HepG2 (cell line): ENCODE measurements around the gene ISOC2. TPM values are rescaled to one million over a fixed set of nuclear protein-coding genes. Genes with fewer than 3 reads are reported as not detected.

Source experiments
- CENPT ChIP-seq: sonication (generic); formaldehyde crosslinking; IDR thresholded peaks from 2 replicates; pipeline ENCODE4 v1.8.0; 2022; ENCODE audit warnings: low read depth, mild to moderate bottlenecking, moderate library complexity, missing genetic modification reagents
- FOSL2 ChIP-seq: sonication (generic); formaldehyde crosslinking; IDR thresholded peaks from 2 replicates; pipeline ENCODE4 v1.4.0; 2020; ENCODE audit warnings: missing genetic modification reagents
- FOXM1 ChIP-seq: sonication (generic); formaldehyde crosslinking; IDR thresholded peaks from 2 replicates; pipeline ENCODE4 v1.5.0; 2020; ENCODE audit warnings: missing genetic modification reagents
- KDM2A ChIP-seq: sonication (generic); formaldehyde crosslinking; IDR thresholded peaks from 2 replicates; pipeline ENCODE4 v1.4.0; 2020; ENCODE audit warnings: low read depth, missing genetic modification reagents, borderline replicate concordance
- MBNL3 ChIP-seq: fragments of 250-450 bp; sonication (Bioruptor Pico); conservative IDR thresholded peaks from 2 replicates; pipeline ENCODE4 v1.8.0; 2022; ENCODE audit warnings: mild to moderate bottlenecking, inconsistent platforms
- PAWR ChIP-seq: sonication (generic); formaldehyde crosslinking; IDR thresholded peaks from 2 replicates; pipeline ENCODE4 v1.4.0; 2020; ENCODE audit warnings: missing genetic modification reagents, mild to moderate bottlenecking, borderline replicate concordance
- PAX8 ChIP-seq: sonication (generic); formaldehyde crosslinking; IDR thresholded peaks from 2 replicates; pipeline ENCODE4 v1.8.0; 2022; ENCODE audit warnings: mild to moderate bottlenecking, missing genetic modification reagents, borderline replicate concordance
- POLR2AphosphoS2 ChIP-seq: IDR thresholded peaks from 2 replicates; pipeline ENCODE4 v1.6.1; 2011; ENCODE audit warnings: low read depth, low read length, improper control_type of control experiment
- SALL2 ChIP-seq: sonication (generic); formaldehyde crosslinking; IDR thresholded peaks from 2 replicates; pipeline ENCODE4 v1.8.1; 2023; ENCODE audit warnings: mild to moderate bottlenecking, missing genetic modification reagents, inconsistent platforms
- SOX5 ChIP-seq: IDR thresholded peaks from 2 replicates; pipeline ENCODE4 v1.6.1; 2016; ENCODE audit warnings: borderline replicate concordance
- ZBTB3 ChIP-seq: sonication (generic); formaldehyde crosslinking; IDR thresholded peaks from 2 replicates; pipeline ENCODE4 v1.4.0; 2020; ENCODE audit warnings: low read depth, mild to moderate bottlenecking, moderate library complexity, missing genetic modification reagents, borderline replicate concordance
- ZFP82 ChIP-seq: sonication (generic); formaldehyde crosslinking; IDR thresholded peaks from 2 replicates; pipeline ENCODE4 v1.5.1; 2020; ENCODE audit warnings: mild to moderate bottlenecking, missing genetic modification reagents, borderline replicate concordance
- ZNF383 ChIP-seq: sonication (generic); formaldehyde crosslinking; IDR thresholded peaks from 2 replicates; pipeline ENCODE4 v1.4.0; 2020; ENCODE audit warnings: missing genetic modification reagents, mild to moderate bottlenecking, borderline replicate concordance
- ZNF468 ChIP-seq: sonication (generic); formaldehyde crosslinking; IDR thresholded peaks from 2 replicates; pipeline ENCODE4 v1.8.0; 2022; ENCODE audit warnings: mild to moderate bottlenecking, moderate library complexity, missing genetic modification reagents
- ZNF562 ChIP-seq: sonication (generic); formaldehyde crosslinking; IDR thresholded peaks from 2 replicates; pipeline ENCODE4 v1.8.0; 2022; ENCODE audit warnings: missing genetic modification reagents, borderline replicate concordance
- ZNF563 ChIP-seq: sonication (generic); formaldehyde crosslinking; IDR thresholded peaks from 2 replicates; pipeline ENCODE4 v1.8.0; 2022; ENCODE audit warnings: mild to moderate bottlenecking, moderate library complexity, missing genetic modification reagents
- ZNF644 ChIP-seq: IDR thresholded peaks from 2 replicates; pipeline ENCODE4 v1.6.1; 2016; ENCODE audit warnings: low read depth
- polyA plus RNA-seq, 8 experiments: library from polyadenylated mRNA; depleted of rRNA in 3 of 8; stranded (reverse) in 7 of 8; unstranded in 1 of 8; fragments of >200 nt; fragmentation: Illumina TruSeq in 4 of 8; extraction: Trizol in 4 of 8; gene quantifications; 2 replicates each; pipeline versions ENCODE4 v1.2.1 to v1.2.3, GENCODE V29; 2011 to 2016; ENCODE audit warnings: low read depth in 4 of 8, missing spikeins in 1 of 8, mixed read lengths in 1 of 8; ENCODE audit not compliant: insufficient read depth in 1 of 8
- total RNA-seq, 5 experiments: library from RNA; depleted of rRNA; stranded (reverse); fragments of >200 nt; fragmentation: Illumina TruSeq; extraction: Trizol; gene quantifications; 2 replicates each; pipeline ENCODE4 v1.2.3, GENCODE V29; 2016; ENCODE audit warnings: low read depth in 1 of 5
- TF ChIP-seq, protein P1 (sequence below): sonication (generic); formaldehyde crosslinking; IDR thresholded peaks from 2 replicates; pipeline ENCODE4 v1.4.0; 2020; ENCODE audit warnings: mild to moderate bottlenecking, missing genetic modification reagents
- TF ChIP-seq, protein P2 (sequence below): sonication (generic); formaldehyde crosslinking; IDR thresholded peaks from 2 replicates; pipeline ENCODE4 v1.9.0; 2021; ENCODE audit warnings: missing genetic modification reagents, borderline replicate concordance
- TF ChIP-seq, protein P3 (sequence below): sonication (generic); formaldehyde crosslinking; IDR thresholded peaks from 2 replicates; pipeline ENCODE4 v1.5.1; 2020; ENCODE audit warnings: missing genetic modification reagents, mild to moderate bottlenecking, borderline replicate concordance
- TF ChIP-seq, protein P4 (sequence below): sonication (generic); formaldehyde crosslinking; conservative IDR thresholded peaks from 2 replicates; pipeline ENCODE4 v1.8.1; 2023; ENCODE audit warnings: missing genetic modification reagents
- TF ChIP-seq, protein P5 (sequence below): sonication (generic); formaldehyde crosslinking; IDR thresholded peaks from 2 replicates; pipeline ENCODE4 v1.5.0; 2020; ENCODE audit warnings: mild to moderate bottlenecking, missing genetic modification reagents

The ISOC2 gene
- total and polyA plus RNA-seq, 2 of the 13 experiments (the other 11 are each of a cell fraction or from before 2014, with no cell fraction given): 76.8 to 105 TPM

DNA sequence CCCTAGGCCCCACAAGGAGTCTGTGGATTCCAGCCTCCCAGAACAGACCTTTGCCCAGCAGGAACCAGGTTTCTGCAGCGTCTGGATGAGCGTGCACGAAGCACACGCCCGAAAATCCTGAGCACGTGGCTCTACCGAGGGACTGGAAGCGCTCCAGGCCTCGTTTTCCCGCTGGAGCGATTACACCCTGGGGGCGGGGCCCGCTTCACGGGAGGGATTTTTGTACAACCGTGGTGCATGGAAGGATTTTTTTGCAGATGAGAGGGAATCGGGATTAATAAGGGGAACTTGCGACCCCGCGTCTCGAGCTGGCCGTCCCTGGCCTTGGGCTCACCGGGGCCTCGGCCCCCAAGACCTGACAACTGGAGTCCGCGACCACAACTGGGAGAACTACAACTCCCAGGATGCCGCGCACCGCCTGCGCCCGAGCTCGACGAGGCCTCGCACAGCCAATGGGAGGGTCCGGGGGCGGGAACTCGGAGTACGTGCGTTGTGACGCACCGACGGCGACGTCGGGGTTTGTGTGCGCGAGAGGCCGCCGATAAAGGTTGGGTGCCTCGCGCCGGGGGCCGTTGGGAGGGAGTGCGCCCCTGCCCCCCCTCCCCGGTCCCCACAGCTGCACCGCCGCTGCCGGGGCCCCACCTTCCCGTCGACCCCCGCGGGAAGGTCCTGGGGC lies 14.8 kb upstream of the ISOC2 start, which contains the start of gene ZNF628 (continued):
- TF ChIP-seq, protein P1, sequence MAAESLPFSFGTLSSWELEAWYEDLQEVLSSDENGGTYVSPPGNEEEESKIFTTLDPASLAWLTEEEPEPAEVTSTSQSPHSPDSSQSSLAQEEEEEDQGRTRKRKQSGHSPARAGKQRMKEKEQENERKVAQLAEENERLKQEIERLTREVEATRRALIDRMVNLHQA (CRISPR knock-in tag): no peak
- TF ChIP-seq FOSL2 (peak; percentile 51; the same call in 1 of the 2 replicates), CENPT (CRISPR knock-in tag) (no peak), ZNF562 (CRISPR knock-in tag) (no peak), ZNF644 (CRISPR knock-in tag) (no peak), ZFP82 (CRISPR knock-in tag) (no peak; the same call in 1 of the 2 replicates), KDM2A (CRISPR knock-in tag) (peak; percentile 77), FOXM1 (CRISPR knock-in tag) (0 out of 2 replicates have a peak, but pooled peaks have one; percentile 7), ZNF468 (CRISPR knock-in tag) (no peak), POLR2AphosphoS2 (no peak), PAWR (CRISPR knock-in tag) (0 out of 2 replicates have a peak, but pooled peaks have one; percentile 56), SOX5 (peak; percentile 37; the same call in 1 of the 2 replicates), PAX8 (no peak), ZNF383 (CRISPR knock-in tag) (no peak), MBNL3 (no peak), ZBTB3 (CRISPR knock-in tag) (no peak), ZNF563 (CRISPR knock-in tag) (no peak), SALL2 (CRISPR knock-in tag) (peak; percentile 85; the same call in 1 of the 2 replicates)
- TF ChIP-seq, protein P2, sequence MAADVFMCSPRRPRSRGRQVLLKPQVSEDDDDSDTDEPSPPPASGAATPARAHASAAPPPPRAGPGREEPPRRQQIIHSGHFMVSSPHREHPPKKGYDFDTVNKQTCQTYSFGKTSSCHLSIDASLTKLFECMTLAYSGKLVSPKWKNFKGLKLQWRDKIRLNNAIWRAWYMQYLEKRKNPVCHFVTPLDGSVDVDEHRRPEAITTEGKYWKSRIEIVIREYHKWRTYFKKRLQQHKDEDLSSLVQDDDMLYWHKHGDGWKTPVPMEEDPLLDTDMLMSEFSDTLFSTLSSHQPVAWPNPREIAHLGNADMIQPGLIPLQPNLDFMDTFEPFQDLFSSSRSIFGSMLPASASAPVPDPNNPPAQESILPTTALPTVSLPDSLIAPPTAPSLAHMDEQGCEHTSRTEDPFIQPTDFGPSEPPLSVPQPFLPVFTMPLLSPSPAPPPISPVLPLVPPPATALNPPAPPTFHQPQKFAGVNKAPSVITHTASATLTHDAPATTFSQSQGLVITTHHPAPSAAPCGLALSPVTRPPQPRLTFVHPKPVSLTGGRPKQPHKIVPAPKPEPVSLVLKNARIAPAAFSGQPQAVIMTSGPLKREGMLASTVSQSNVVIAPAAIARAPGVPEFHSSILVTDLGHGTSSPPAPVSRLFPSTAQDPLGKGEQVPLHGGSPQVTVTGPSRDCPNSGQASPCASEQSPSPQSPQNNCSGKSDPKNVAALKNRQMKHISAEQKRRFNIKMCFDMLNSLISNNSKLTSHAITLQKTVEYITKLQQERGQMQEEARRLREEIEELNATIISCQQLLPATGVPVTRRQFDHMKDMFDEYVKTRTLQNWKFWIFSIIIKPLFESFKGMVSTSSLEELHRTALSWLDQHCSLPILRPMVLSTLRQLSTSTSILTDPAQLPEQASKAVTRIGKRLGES (CRISPR knock-in tag): peak; percentile 87
- TF ChIP-seq, protein P3, sequence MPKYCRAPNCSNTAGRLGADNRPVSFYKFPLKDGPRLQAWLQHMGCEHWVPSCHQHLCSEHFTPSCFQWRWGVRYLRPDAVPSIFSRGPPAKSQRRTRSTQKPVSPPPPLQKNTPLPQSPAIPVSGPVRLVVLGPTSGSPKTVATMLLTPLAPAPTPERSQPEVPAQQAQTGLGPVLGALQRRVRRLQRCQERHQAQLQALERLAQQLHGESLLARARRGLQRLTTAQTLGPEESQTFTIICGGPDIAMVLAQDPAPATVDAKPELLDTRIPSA: no peak
- TF ChIP-seq, protein P4, sequence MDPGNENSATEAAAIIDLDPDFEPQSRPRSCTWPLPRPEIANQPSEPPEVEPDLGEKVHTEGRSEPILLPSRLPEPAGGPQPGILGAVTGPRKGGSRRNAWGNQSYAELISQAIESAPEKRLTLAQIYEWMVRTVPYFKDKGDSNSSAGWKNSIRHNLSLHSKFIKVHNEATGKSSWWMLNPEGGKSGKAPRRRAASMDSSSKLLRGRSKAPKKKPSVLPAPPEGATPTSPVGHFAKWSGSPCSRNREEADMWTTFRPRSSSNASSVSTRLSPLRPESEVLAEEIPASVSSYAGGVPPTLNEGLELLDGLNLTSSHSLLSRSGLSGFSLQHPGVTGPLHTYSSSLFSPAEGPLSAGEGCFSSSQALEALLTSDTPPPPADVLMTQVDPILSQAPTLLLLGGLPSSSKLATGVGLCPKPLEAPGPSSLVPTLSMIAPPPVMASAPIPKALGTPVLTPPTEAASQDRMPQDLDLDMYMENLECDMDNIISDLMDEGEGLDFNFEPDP: no peak
- TF ChIP-seq, protein P5, sequence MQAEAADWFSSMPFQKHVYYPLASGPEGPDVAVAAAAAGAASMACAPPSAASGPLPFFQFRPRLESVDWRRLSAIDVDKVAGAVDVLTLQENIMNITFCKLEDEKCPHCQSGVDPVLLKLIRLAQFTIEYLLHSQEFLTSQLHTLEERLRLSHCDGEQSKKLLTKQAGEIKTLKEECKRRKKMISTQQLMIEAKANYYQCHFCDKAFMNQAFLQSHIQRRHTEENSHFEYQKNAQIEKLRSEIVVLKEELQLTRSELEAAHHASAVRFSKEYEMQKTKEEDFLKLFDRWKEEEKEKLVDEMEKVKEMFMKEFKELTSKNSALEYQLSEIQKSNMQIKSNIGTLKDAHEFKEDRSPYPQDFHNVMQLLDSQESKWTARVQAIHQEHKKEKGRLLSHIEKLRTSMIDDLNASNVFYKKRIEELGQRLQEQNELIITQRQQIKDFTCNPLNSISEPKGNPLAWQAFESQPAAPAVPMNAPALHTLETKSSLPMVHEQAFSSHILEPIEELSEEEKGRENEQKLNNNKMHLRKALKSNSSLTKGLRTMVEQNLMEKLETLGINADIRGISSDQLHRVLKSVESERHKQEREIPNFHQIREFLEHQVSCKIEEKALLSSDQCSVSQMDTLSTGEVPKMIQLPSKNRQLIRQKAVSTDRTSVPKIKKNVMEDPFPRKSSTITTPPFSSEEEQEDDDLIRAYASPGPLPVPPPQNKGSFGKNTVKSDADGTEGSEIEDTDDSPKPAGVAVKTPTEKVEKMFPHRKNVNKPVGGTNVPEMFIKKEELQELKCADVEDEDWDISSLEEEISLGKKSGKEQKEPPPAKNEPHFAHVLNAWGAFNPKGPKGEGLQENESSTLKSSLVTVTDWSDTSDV (CRISPR knock-in tag): no peak
